NCI-H1436 treated with DMSO at 0.1 percent for 48 hours (cell line): ENCODE measurements around the gene CELSR1.

Source experiments
- DNase-seq: peaks from one replicate; lab custom pipeline; 2025; lab: John Stamatoyannopoulos, UW

Gene CELSR1

GRCh38 chr22:46551321-46551720 lies 13.9 kb upstream of the CELSR1 start:
- no peak for DNase-seq

GRCh38 chr22:46549971-46550641 lies 12.7 kb upstream of the CELSR1 start:
- no peak for DNase-seq

- no peak for DNase-seq
These were observed 12.1 kb upstream of the CELSR1 start for GRCh38 chr22:46549563-46549840.

GRCh38 chr22:46547883-46548244 lies 10.4 kb upstream of the CELSR1 start:
- DNase-seq: no peak

GRCh38 chr22:46547179-46547882 lies 9.9 kb upstream of the CELSR1 start:
- DNase-seq: no peak

GRCh38 chr22:46546466-46547178 lies 9.2 kb upstream of the CELSR1 start:
- no peak for DNase-seq

GRCh38 chr22:46545086-46545792 lies 7.8 kb upstream of the CELSR1 start:
- no peak for DNase-seq

GRCh38 chr22:46542011-46542985 lies 4.9 kb upstream of the CELSR1 start:
- no peak for DNase-seq

GRCh38 chr22:46541536-46541935 lies 4.1 kb upstream of the CELSR1 start:
- no peak for DNase-seq

- DNase-seq: no peak
These were observed 3.5 kb upstream of the CELSR1 start for GRCh38 chr22:46540874-46541273.

GRCh38 chr22:46539169-46539568 lies 1.7 kb upstream of the CELSR1 start:
- no peak for DNase-seq

- DNase-seq: no peak
These were observed 1.4 kb upstream of the CELSR1 start for GRCh38 chr22:46538814-46539160.

GRCh38 chr22:46537946-46538813 lies 760 bp upstream of the CELSR1 start:
- no peak for DNase-seq

- no peak for DNase-seq
These were observed 739 bp downstream of the CELSR1 start for GRCh38 chr22:46536537-46537224.

- no peak for DNase-seq
These were observed 1.4 kb downstream of the CELSR1 start for GRCh38 chr22:46535876-46536536.

GRCh38 chr22:46534901-46535630 lies 2.4 kb downstream of the CELSR1 start:
- DNase-seq: no peak

GRCh38 chr22:46534177-46534776 lies 3.1 kb downstream of the CELSR1 start:
- DNase-seq: no peak

- no peak for DNase-seq
These were observed 4.2 kb downstream of the CELSR1 start for GRCh38 chr22:46533070-46533833.
